AG09319 (cell line): ENCODE results near the gene RDH13.
"Not testable (repeated sequence)": the region's sequence is repeated elsewhere in the genome, so short reads cannot be mapped to it uniquely, and the experiment has no call there.

Experiments
- DNase-seq: peaks from one replicate; pipeline ENCODE4 v3.0.0-alpha.2; 2010; ENCODE audit warnings: low read depth; ENCODE audit errors: extremely low read depth
- CTCF ChIP-seq: IDR thresholded peaks from 2 replicates; pipeline ENCODE4 v1.5.1; 2011; ENCODE audit warnings: low read depth, mild to moderate bottlenecking, inconsistent platforms, low read length, moderate library complexity

Gene RDH13

GRCh38 chr19:55024111-55024510, 38.8 kb downstream of the RDH13 start:
- no peak for DNase-seq
- TF ChIP-seq CTCF: no peak

GRCh38 chr19:55020351-55020750, 42.6 kb downstream of the RDH13 start:
- not testable (repeated sequence) for DNase-seq

GRCh38 chr19:55018633-55019032, 44.3 kb downstream of the RDH13 start:
- TF ChIP-seq CTCF: no peak
- DNase-seq: no peak

- DNase-seq: no peak
- no peak for TF ChIP-seq CTCF
Observed at GRCh38 chr19:55018216-55018615, 44.7 kb downstream of the RDH13 start.

GRCh38 chr19:55016017-55016416, 46.9 kb downstream of the RDH13 start:
- no peak for TF ChIP-seq CTCF

GRCh38 chr19:55015126-55015525, 47.8 kb downstream of the RDH13 start:
- DNase-seq: no peak
- no peak for TF ChIP-seq CTCF

More at GRCh38 chr19:55016017-55016416, 46.9 kb downstream of the RDH13 start:
- no peak for DNase-seq

GRCh38 chr19:55014714-55015113, 48.2 kb downstream of the RDH13 start:
- DNase-seq: no peak
- TF ChIP-seq CTCF: no peak

GRCh38 chr19:55013596-55013995, 49.4 kb downstream of the RDH13 start:
- no peak for DNase-seq
- no peak for TF ChIP-seq CTCF
